ENCODE data around the gene TMPRSS6. TPM values are rescaled to one million over a fixed set of nuclear protein-coding genes. Genes with fewer than 3 reads are reported as not detected.

Gene TMPRSS6
- total RNA-seq, 1 donor from 2014 or later = 7.6 TPM

- TF ChIP-seq CTCF (conservative IDR thresholded peaks at IDR 0.05) = no peak
- peak overlapping the region; percentile 67 for H3K4me3 Mint-ChIP-seq
Observed at GRCh38 chr22:37032134-37032534, 77.4 kb downstream of the TMPRSS6 start.

GRCh38 chr22:37030560-37031281 lies 78.8 kb downstream of the TMPRSS6 start:
- Mint-ChIP-seq H3K9me3 (no peaks in the 10 kb centered on the region), H3K4me3 (no peak overlapping the region), H3K4me1 (ENCODE audit: unreplicated experiment) (peaks cover 35% of the 10 kb centered on the region), H3K27ac (peak overlapping the region; percentile 13), H3K27me3 (no peaks in the 10 kb centered on the region), H3K36me3 (no peaks in the 10 kb centered on the region)
- no peak for DNase-seq (ENCODE audit: extremely low spot score, unreplicated experiment)
- peak; percentile 24 for TF ChIP-seq CTCF (conservative IDR thresholded peaks at IDR 0.05)

More at GRCh38 chr22:37032134-37032534, 77.4 kb downstream of the TMPRSS6 start:
- H3K36me3 Mint-ChIP-seq = no peaks in the 10 kb centered on the region
- no peaks in the 10 kb centered on the region for H3K27me3 Mint-ChIP-seq
- H3K9me3 Mint-ChIP-seq = no peaks in the 10 kb centered on the region
- peak overlapping the region; percentile 84 for H3K27ac Mint-ChIP-seq
- DNase-seq (ENCODE audit: extremely low spot score, unreplicated experiment) = no peak
- peaks cover 35% of the 10 kb centered on the region for H3K4me1 Mint-ChIP-seq (ENCODE audit: unreplicated experiment)

GRCh38 chr22:37028692-37029674 lies 80.5 kb downstream of the TMPRSS6 start:
- no peak overlapping the region for H3K27ac Mint-ChIP-seq
- H3K9me3 Mint-ChIP-seq = no peaks in the 10 kb centered on the region
- H3K36me3 Mint-ChIP-seq = peaks cover 5% of the 10 kb centered on the region

GRCh38 chr22:37027556-37027955 lies 82.0 kb downstream of the TMPRSS6 start:
- DNase-seq (ENCODE audit: extremely low spot score, unreplicated experiment) = no peak
- H3K36me3 Mint-ChIP-seq = peaks cover 9% of the 10 kb centered on the region
- H3K4me3 Mint-ChIP-seq = no peak overlapping the region
- peaks cover 13% of the 10 kb centered on the region for H3K4me1 Mint-ChIP-seq (ENCODE audit: unreplicated experiment)
- no peak overlapping the region for H3K27ac Mint-ChIP-seq
- TF ChIP-seq CTCF (conservative IDR thresholded peaks at IDR 0.05) = no peak
- no peaks in the 10 kb centered on the region for H3K9me3 Mint-ChIP-seq
- H3K27me3 Mint-ChIP-seq = no peaks in the 10 kb centered on the region

More at GRCh38 chr22:37028692-37029674, 80.5 kb downstream of the TMPRSS6 start:
- TF ChIP-seq CTCF (conservative IDR thresholded peaks at IDR 0.05) = no peak
- Mint-ChIP-seq H3K27me3 (no peaks in the 10 kb centered on the region), H3K4me1 (ENCODE audit: unreplicated experiment) (peaks cover 27% of the 10 kb centered on the region), H3K4me3 (no peak overlapping the region)
- no peak for DNase-seq (ENCODE audit: extremely low spot score, unreplicated experiment)

GRCh38 chr22:37026325-37026724 lies 83.2 kb downstream of the TMPRSS6 start:
- H3K27ac Mint-ChIP-seq = peak overlapping the region; percentile 62
- H3K9me3 Mint-ChIP-seq = no peaks in the 10 kb centered on the region
- no peak for TF ChIP-seq CTCF (conservative IDR thresholded peaks at IDR 0.05)
- peaks cover 9% of the 10 kb centered on the region for H3K36me3 Mint-ChIP-seq
- H3K27me3 Mint-ChIP-seq = no peaks in the 10 kb centered on the region
- no peak for DNase-seq (ENCODE audit: extremely low spot score, unreplicated experiment)
- no peak overlapping the region for H3K4me3 Mint-ChIP-seq
- peaks cover 10% of the 10 kb centered on the region for H3K4me1 Mint-ChIP-seq (ENCODE audit: unreplicated experiment)
